ENCODE measurements around the gene ERG. TPM values are rescaled to one million over a fixed set of nuclear protein-coding genes. Genes with fewer than 3 reads are reported as not detected.

The ERG gene
- total and polyA plus RNA-seq, 2 of the 13 experiments (the other 11 are each of a cell fraction or from before 2014, with no cell fraction given): not detected

- Histone ChIP-seq H3K27me3 (ENCODE audit: control insufficient read depth in 1 of 2, insufficient read depth in 2 of 2, low read length in 2 of 2) (no peaks in the 10 kb centered on the region), H3K4me2 (ENCODE audit: low read depth, low read length) (no peak overlapping the region), H3K4me1 (ENCODE audit: insufficient read depth, low read length) (peaks cover 32% of the 10 kb centered on the region), H2AFZ (ENCODE audit: low read length) (no peak overlapping the region), H3K36me3 (replicated peaks in 1 of 2; ENCODE audit: control insufficient read depth in 1 of 2, insufficient read depth in 2 of 2, low read length in 2 of 2) (no peaks in the 10 kb centered on the region), H3K79me2 (ENCODE audit: insufficient read depth, low read length) (no peaks in the 10 kb centered on the region), H3K27ac (ENCODE audit: extremely low read length, insufficient read depth, low read length) (no peak overlapping the region), H3K9ac (ENCODE audit: insufficient read depth, low read depth, low read length) (no peak overlapping the region), H3K9me3 (ENCODE audit: low read length) (peaks cover 6% of the 10 kb centered on the region; the same call in 1 of the 2 replicates), H4K20me1 (ENCODE audit: insufficient read depth, low read length) (no peaks in the 10 kb centered on the region), H3K4me3 (replicated peaks in 1 of 3; ENCODE audit: insufficient read depth in 1 of 3, low read depth in 2 of 3, low read length in 3 of 3) (no peak overlapping the region)
- intact Hi-C loops (cut with micrococcal nuclease; ENCODE audit: unreplicated experiment) (no loop called here), in situ Hi-C loops (cut with HindIII; ENCODE audit: extremely low pct_ligation_motif_present, low pct_unique_long_range_greater_than_20kb) (no loop called here)
- no peak for DNase-seq (ENCODE audit: low spot score)
- POLR2A ChIA-PET: no interaction called here
- CTCF ChIA-PET (ENCODE audit: low intra/inter-chr PET ratio, low total read pairs): no interaction called here
- WGBS (ENCODE audit: low lambda C conversion rate): 69% methylated on average over 19 of the region's 23 CpGs
- no peak for FAIRE-seq
- no peak for ATAC-seq
- no TSS peak for BruUV-seq (replicated peaks)
- no peak for TF ChIP-seq ZNF326 (CRISPR knock-in tag; IDR thresholded peaks at IDR 0.05; ENCODE audit: borderline replicate concordance)
- TF ChIP-seq THAP7 (CRISPR knock-in tag; IDR thresholded peaks at IDR 0.05): no peak
- TF ChIP-seq TOE1 (CRISPR knock-in tag; IDR thresholded peaks at IDR 0.05): no peak
- no peak for TF ChIP-seq FOXK1 (CRISPR knock-in tag; IDR thresholded peaks at IDR 0.05; ENCODE audit: borderline replicate concordance, low read depth)
- no peak for TF ChIP-seq RERE (CRISPR knock-in tag; IDR thresholded peaks at IDR 0.05; ENCODE audit: low read depth)
- TF ChIP-seq GMEB1 (CRISPR knock-in tag; IDR thresholded peaks at IDR 0.05; ENCODE audit: borderline replicate concordance): no peak
- TF ChIP-seq SNAPC2 (CRISPR knock-in tag; IDR thresholded peaks at IDR 0.05): no peak
- TF ChIP-seq RARA (CRISPR knock-in tag; IDR thresholded peaks at IDR 0.05): no peak
- no peak for TF ChIP-seq RFX1 (IDR thresholded peaks at IDR 0.05)
- TF ChIP-seq HINFP (CRISPR knock-in tag; IDR thresholded peaks at IDR 0.05; ENCODE audit: low read depth): no peak
- no peak for TF ChIP-seq REL (CRISPR knock-in tag; conservative IDR thresholded peaks at IDR 0.05)
These were observed 25.7 kb downstream of the ERG start for GRCh38 chr21:38472412-38473108.

All from HepG2 (cell line).